AG09309 (cell line): ENCODE results near the gene TMEM190.

ENCODE experiments used
- DNase-seq: peaks from one replicate; pipeline ENCODE4 v3.0.0-alpha.2; 2010; ENCODE audit warnings: low read depth
- H3K4me3 ChIP-seq: 2 replicates; pipeline ENCODE4 v1.5.1; 2011; ENCODE audit warnings: mild to moderate bottlenecking, low read depth, low read length, moderate library complexity; ENCODE audit not compliant: control insufficient read depth
- TF ChIP-seq, protein P1 (sequence below): IDR thresholded peaks from 2 replicates; pipeline ENCODE4 v1.5.1; 2011; ENCODE audit warnings: mild to moderate bottlenecking, low read depth, low read length, inconsistent platforms; ENCODE audit not compliant: insufficient read depth, control insufficient read depth; ENCODE audit errors: missing control alignments

Gene TMEM190

DNA sequence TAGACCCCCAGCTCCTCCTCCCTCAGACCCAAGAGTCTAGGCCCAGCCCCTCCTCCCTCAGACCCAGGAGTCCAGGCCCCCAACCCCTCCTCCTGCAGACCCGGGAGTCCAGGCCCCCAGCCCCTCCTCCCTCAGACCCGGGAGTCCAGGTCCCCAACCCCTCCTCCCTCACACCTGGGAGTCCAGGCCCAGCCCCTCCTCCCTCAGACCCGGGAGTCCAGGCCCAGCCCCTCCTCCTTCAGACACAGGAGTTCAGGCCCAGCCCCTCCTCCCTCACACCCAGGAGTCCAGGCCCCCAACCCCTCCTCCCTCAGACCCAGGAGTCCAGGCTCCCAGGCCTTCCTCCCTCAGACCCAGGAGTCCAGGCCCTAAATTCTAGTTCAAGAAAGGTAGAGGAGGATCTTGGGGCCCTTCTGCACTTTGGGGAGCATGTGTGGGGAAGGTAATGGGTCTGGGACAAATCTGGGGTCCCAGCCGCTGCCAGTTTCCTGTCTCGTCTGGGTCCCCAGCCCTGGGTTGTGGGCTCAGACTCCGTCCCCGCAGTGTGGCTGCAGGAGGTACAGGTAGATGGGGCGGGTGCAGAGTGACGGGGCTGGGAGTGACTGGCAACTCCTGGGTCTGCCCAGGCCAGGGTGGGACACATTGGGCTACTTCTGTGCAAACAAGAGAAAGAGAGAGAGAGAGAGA lies 3.2 kb upstream of the TMEM190 start:
- no peak for DNase-seq
- no peak overlapping the region for H3K4me3 ChIP-seq
- TF ChIP-seq, protein P1, sequence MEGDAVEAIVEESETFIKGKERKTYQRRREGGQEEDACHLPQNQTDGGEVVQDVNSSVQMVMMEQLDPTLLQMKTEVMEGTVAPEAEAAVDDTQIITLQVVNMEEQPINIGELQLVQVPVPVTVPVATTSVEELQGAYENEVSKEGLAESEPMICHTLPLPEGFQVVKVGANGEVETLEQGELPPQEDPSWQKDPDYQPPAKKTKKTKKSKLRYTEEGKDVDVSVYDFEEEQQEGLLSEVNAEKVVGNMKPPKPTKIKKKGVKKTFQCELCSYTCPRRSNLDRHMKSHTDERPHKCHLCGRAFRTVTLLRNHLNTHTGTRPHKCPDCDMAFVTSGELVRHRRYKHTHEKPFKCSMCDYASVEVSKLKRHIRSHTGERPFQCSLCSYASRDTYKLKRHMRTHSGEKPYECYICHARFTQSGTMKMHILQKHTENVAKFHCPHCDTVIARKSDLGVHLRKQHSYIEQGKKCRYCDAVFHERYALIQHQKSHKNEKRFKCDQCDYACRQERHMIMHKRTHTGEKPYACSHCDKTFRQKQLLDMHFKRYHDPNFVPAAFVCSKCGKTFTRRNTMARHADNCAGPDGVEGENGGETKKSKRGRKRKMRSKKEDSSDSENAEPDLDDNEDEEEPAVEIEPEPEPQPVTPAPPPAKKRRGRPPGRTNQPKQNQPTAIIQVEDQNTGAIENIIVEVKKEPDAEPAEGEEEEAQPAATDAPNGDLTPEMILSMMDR = no peak

DNA sequence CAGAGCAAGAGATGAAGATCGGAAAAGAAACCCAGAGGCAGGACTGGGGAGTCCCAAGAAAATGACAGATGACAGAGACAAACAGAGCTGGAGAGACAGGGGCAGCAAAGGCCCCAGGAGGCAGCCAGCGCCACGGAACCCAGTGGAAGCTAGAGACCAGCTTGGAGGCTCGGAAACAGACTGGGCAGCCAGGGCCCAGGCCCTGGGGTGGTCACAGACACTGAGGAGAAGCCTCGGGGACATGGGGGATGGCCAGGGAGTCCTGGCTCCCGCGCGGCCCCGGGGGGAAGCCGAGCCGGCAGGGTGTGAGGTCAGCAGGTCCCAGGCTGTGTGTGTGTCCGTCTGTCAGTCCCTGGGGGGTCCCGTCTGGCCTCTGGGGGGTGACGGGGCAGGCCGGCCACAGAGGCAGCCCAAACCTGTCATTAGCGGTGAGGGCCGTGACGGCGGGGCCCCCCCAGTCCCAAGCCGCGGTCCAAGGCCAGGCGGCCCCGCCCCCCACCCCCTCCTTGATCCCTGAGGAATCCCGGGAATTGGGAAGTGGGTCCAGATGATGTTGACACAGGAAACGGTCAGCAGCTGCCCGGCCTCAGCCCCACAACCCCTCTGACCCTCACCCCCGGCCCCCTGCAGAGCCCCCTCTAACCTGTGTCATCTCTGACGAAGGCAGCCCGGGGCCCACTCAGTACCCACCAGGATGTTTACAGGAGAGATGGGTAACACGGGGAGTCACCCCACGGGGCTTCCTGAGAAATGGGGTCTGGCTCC lies 2.5 kb upstream of the TMEM190 start:
- no peak for DNase-seq
- TF ChIP-seq, protein P1 = no peak
- no peak overlapping the region for H3K4me3 ChIP-seq

DNA sequence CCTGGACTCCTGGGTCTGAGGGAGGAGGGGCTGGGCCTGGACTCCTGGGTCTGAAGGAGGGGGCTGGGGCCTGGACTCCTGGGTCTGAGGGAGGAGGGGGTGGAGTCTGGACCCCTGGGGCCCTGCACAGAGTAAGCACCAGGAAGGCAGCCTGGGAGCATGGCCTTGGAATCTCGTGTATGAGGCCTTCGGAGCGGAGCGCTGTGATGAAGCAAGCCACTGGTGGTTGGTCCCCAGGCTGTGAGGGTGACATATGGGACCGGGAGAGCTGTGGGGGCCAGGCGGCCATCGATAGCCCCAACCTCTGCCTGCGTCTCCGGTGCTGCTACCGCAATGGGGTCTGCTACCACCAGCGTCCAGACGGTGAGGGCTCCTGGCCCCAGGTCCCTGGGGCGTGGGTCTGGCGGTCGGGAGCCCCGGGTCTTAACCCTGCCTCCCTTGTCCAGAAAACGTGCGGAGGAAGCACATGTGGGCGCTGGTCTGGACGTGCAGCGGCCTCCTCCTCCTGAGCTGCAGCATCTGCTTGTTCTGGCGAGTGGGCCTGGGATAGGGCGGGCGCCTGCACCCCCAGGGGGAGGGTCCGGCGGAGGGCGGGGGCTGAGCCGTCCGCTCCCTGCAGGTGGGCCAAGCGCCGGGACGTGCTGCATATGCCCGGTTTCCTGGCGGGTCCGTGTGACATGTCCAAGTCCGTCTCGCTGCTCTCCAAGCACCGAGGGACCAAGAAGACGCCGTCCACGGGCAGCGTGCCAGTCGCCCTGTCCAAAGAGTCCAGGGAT lies 918 bp downstream of the TMEM190 start:
- TF ChIP-seq, protein P1 = no peak
- H3K4me3 ChIP-seq = no peak overlapping the region
- DNase-seq = no peak

GRCh38 chr19:55379174-55379573 lies 2.5 kb downstream of the TMEM190 start:
- DNase-seq = no peak
- TF ChIP-seq, protein P1 = no peak

GRCh38 chr19:55382013-55382412 lies 5.4 kb downstream of the TMEM190 start:
- DNase-seq = no peak
- TF ChIP-seq, protein P1 = no peak
- no peak overlapping the region for H3K4me3 ChIP-seq

More at GRCh38 chr19:55379174-55379573, 2.5 kb downstream of the TMEM190 start:
- H3K4me3 ChIP-seq = no peak overlapping the region

- DNase-seq = no peak
- TF ChIP-seq, protein P1 = no peak
- no peak overlapping the region for H3K4me3 ChIP-seq
Measured at GRCh38 chr19:55382522-55383054, 6.0 kb downstream of the TMEM190 start.
